CD4-positive, alpha-beta T cell treated with Interleukin-17A for 4 hours (primary cell): ENCODE results near the gene SLC25A11.

ENCODE experiments used
- DNase-seq: peaks from one replicate; pipeline ENCODE4 v3.0.0-alpha.2; 2020; ENCODE audit warnings: mixed read lengths

Gene SLC25A11

GRCh38 chr17:4893721-4894560 lies 45.9 kb downstream of the SLC25A11 start:
- DNase-seq: no peak

DNA sequence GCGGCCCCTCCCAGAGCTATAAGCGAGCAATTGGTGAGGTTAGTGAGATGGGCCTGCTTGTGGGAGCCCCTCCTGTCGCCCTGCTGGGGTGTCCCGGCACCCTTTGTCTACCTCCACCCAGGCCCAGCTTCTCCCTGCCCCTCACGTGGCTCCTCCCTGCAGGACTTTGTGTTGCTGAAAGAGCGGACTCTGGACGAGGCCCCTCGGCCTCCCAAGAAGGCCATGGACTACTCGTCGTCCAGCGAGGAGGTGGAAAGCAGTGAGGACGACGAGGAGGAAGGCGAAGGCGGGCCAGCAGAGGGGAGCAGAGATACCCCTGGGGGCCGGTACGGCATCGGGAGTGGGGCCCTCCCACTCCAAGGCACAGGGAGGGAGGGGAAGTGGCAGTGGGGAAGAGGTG lies 46.6 kb downstream of the SLC25A11 start:
- DNase-seq: no peak

DNA sequence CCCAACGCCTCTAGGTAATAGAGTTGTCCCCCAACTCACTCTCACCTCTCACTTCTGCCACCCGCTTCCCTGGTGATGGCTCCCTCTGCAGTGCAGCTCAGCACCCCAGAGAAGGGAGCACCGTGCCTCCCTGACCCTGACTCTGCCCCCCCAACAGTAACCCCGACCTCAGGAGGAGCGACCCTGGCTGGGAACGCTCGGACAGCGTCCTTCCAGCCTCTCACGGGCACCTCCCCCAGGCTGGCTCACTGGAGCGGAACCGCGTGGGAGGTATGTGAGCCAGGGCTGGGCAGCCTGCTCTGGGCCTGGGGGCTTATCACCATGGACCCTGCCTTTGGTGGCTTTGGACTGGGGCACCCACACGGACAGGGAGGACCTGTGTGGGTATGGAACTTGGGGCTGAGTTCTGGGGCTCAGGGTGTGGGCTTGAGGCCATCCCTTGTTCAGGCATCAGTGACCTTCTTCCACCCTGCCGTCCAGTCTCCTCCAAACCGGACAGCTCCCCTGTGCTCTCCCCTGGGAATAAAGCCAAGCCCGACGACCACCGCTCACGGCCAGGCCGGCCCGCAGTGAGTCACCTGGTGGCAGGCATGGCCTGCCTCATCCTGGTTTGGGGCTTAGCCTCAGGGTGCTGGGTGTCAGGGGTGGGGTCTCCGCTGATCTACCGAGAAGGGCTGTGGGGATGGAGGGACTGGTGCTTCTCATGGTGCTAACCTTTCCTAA lies 47.2 kb downstream of the SLC25A11 start:
- DNase-seq: no peak

DNA sequence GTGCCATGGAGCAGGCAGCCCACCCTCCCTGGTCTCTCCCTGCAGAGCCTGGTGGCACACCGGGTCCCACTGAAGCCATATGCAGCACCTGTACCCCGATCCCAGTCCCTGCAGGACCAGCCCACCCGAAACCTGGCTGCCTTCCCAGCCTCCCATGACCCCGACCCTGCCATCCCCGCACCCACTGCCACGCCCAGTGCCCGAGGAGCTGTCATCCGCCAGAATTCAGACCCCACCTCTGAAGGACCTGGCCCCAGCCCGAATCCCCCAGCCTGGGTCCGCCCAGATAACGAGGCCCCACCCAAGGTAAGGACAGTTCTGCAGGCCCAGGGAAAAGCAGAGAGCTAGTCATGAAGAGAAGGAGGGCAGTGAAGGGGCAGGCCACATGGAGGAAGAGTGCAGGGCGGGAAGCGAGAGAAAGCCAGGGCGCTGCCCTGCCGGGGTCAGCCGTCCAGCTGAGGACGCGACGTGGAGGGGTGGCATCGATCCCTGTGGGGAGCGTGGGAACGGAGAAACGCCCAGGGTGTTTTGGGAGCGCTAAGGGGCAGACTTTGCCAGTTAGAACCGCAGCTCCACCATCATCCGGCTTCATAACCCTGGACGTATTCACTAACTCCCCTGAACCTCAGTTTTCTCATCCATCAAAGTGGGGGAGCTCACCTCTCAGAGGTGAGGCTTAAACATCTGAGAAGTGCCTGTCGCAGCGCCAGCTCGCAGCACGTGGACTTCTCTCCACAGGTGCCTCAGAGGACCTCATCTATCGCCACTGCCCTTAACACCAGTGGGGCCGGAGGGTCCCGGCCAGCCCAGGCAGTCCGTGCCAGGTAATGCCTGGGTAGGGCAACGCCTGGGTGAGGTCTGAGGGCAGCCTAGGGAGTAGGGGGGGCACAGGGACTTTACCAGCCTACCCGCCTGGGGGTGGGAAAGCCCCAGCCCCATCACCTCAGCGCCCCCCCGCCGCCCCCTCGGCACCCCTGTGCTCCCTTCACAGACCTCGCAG lies 48.1 kb downstream of the SLC25A11 start:
- DNase-seq: no peak

DNA sequence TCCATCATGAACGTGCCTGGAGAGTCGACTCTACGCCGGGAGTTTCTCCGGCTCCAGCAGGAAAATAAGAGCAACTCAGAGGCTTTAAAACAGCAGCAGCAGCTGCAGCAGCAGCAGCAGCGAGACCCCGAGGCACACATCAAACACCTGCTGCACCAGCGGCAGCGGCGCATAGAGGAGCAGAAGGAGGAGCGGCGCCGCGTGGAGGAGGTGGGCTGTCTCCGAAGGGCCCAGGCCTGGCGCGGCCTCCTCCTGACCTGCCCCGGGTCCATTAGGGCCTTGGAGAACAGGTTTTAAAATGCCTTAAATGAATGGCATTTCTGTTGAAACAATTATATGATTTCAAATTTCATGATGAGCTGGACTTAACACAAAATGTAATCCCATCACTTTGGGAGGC lies 52.3 kb downstream of the SLC25A11 start:
- DNase-seq: no peak
